HepG2 (cell line): ENCODE data around the gene AUP1. TPM values are rescaled to one million over a fixed set of nuclear protein-coding genes. Genes with fewer than 3 reads are reported as not detected.

Experiments
- AGO1 ChIP-seq: fragments of 200-400 bp; formaldehyde crosslinking; IDR thresholded peaks from 2 replicates; pipeline ENCODE4 v1.6.1; 2017; ENCODE audit warnings: mild to moderate bottlenecking, low read depth, low read length, moderate library complexity; ENCODE audit not compliant: poor library complexity, severe bottlenecking
- ASH2L ChIP-seq: fragments of 300-600, 200-600 bp; sonication (generic); IDR thresholded peaks from 2 replicates; pipeline ENCODE4 v1.7.0; 2017; ENCODE audit warnings: low read depth, mild to moderate bottlenecking, moderate library complexity, mixed read lengths, low read length; ENCODE audit not compliant: insufficient read length
- CBFB ChIP-seq: sonication (generic); formaldehyde crosslinking; IDR thresholded peaks from 2 replicates; pipeline ENCODE4 v1.4.0; 2020; ENCODE audit warnings: missing genetic modification reagents
- CENPT ChIP-seq: sonication (generic); formaldehyde crosslinking; IDR thresholded peaks from 2 replicates; pipeline ENCODE4 v1.8.0; 2022; ENCODE audit warnings: low read depth, mild to moderate bottlenecking, moderate library complexity, missing genetic modification reagents
- GATAD1 ChIP-seq: IDR thresholded peaks from 2 replicates; pipeline ENCODE4 v1.6.1; 2016; ENCODE audit warnings: missing genetic modification reagents, missing compliant biosample characterization
- HDAC2 ChIP-seq: sonication (generic); formaldehyde crosslinking; IDR thresholded peaks from 2 replicates; pipeline ENCODE4 v1.4.0; 2020; ENCODE audit warnings: missing genetic modification reagents
- HOXA3 ChIP-seq: sonication (generic); formaldehyde crosslinking; IDR thresholded peaks from 2 replicates; pipeline ENCODE4 v1.5.0; 2020; ENCODE audit warnings: missing genetic modification reagents
- JUN ChIP-seq: sonication (generic); formaldehyde crosslinking; IDR thresholded peaks from 2 replicates; pipeline ENCODE4 v1.4.0; 2020; ENCODE audit warnings: mild to moderate bottlenecking, missing genetic modification reagents
- KLF9 ChIP-seq: IDR thresholded peaks from 2 replicates; pipeline ENCODE4 v1.6.1; 2016; ENCODE audit warnings: low read depth
- KMT2A ChIP-seq: sonication (generic); formaldehyde crosslinking; IDR thresholded peaks from 2 replicates; pipeline ENCODE4 v1.4.0; 2020; ENCODE audit warnings: missing genetic modification reagents
- MTF1 ChIP-seq: sonication (generic); formaldehyde crosslinking; IDR thresholded peaks from 2 replicates; pipeline ENCODE4 v1.5.0; 2020; ENCODE audit warnings: missing genetic modification reagents
- NR2F1 ChIP-seq, 2 experiments: fragments of 450-650 bp in 1 of 2; formaldehyde crosslinking in 1 of 2; IDR thresholded peaks; 2 replicates each; pipeline versions ENCODE4 v1.5.0 to v1.6.1; 2016 to 2020; ENCODE audit warnings: mild to moderate bottlenecking in 1 of 2, missing compliant biosample characterization in 1 of 2, missing genetic modification reagents in 1 of 2, moderate library complexity in 1 of 2
- RFXAP ChIP-seq: sonication (generic); formaldehyde crosslinking; IDR thresholded peaks from 2 replicates; pipeline ENCODE4 v1.4.0; 2020; ENCODE audit warnings: missing genetic modification reagents, borderline replicate concordance
- SMARCC2 ChIP-seq: fragments of 450-650 bp; IDR thresholded peaks from 2 replicates; pipeline ENCODE4 v1.6.1; 2017; ENCODE audit warnings: antibody characterized with exemption, mild to moderate bottlenecking
- SOX6 ChIP-seq, 2 experiments: fragments of 450-650 bp in 1 of 2; sonication (generic) in 1 of 2; formaldehyde crosslinking in 1 of 2; IDR thresholded peaks; 2 replicates each; pipeline versions ENCODE4 v1.4.0 to v1.6.1; 2017 to 2020; ENCODE audit warnings: antibody characterized with exemption in 1 of 2, mild to moderate bottlenecking in 1 of 2, missing genetic modification reagents in 1 of 2
- STAG1 ChIP-seq: sonication (generic); formaldehyde crosslinking; IDR thresholded peaks from 2 replicates; pipeline ENCODE4 v1.4.0; 2020; ENCODE audit warnings: missing genetic modification reagents
- TEAD2 ChIP-seq: sonication (generic); formaldehyde crosslinking; IDR thresholded peaks from 2 replicates; pipeline ENCODE4 v1.9.0; 2021; ENCODE audit warnings: missing genetic modification reagents
- TFE3 ChIP-seq: IDR thresholded peaks from 2 replicates; pipeline ENCODE4 v1.6.1; 2016
- TRIM24 ChIP-seq: sonication (generic); formaldehyde crosslinking; IDR thresholded peaks from 2 replicates; pipeline ENCODE4 v1.8.0; 2022; ENCODE audit warnings: mild to moderate bottlenecking, missing genetic modification reagents
- ZFP36L2 ChIP-seq: sonication (generic); formaldehyde crosslinking; IDR thresholded peaks from 2 replicates; pipeline ENCODE4 v1.4.0; 2020; ENCODE audit warnings: missing genetic modification reagents
- ZFYVE20 ChIP-seq: sonication (generic); formaldehyde crosslinking; IDR thresholded peaks from 2 replicates; pipeline ENCODE4 v1.8.0; 2023; ENCODE audit warnings: low read depth, mild to moderate bottlenecking, moderate library complexity, missing genetic modification reagents, borderline replicate concordance
- ZNF207 ChIP-seq: fragments of 450-650 bp; IDR thresholded peaks from 2 replicates; pipeline ENCODE4 v1.6.1; 2016; ENCODE audit warnings: antibody characterized with exemption, borderline replicate concordance
- ZNF577 ChIP-seq: sonication (generic); formaldehyde crosslinking; IDR thresholded peaks from 2 replicates; pipeline ENCODE4 v1.4.0; 2020; ENCODE audit warnings: mild to moderate bottlenecking, low read depth, missing genetic modification reagents, borderline replicate concordance
- ZNF879 ChIP-seq: sonication (generic); formaldehyde crosslinking; IDR thresholded peaks from 2 replicates; pipeline ENCODE4 v1.8.1; 2023; ENCODE audit warnings: missing genetic modification reagents
- polyA plus RNA-seq, 8 experiments: library from polyadenylated mRNA; depleted of rRNA in 3 of 8; stranded (reverse) in 7 of 8; unstranded in 1 of 8; fragments of >200 nt; fragmentation: Illumina TruSeq in 4 of 8; extraction: Trizol in 4 of 8; gene quantifications; 2 replicates each; pipeline versions ENCODE4 v1.2.1 to v1.2.3, GENCODE V29; 2011 to 2016; ENCODE audit warnings: low read depth in 4 of 8, missing spikeins in 1 of 8, mixed read lengths in 1 of 8; ENCODE audit not compliant: insufficient read depth in 1 of 8
- total RNA-seq, 5 experiments: library from RNA; depleted of rRNA; stranded (reverse); fragments of >200 nt; fragmentation: Illumina TruSeq; extraction: Trizol; gene quantifications; 2 replicates each; pipeline ENCODE4 v1.2.3, GENCODE V29; 2016; ENCODE audit warnings: low read depth in 1 of 5
- TF ChIP-seq, protein P1 (sequence below): sonication (generic); formaldehyde crosslinking; conservative IDR thresholded peaks from 2 replicates; pipeline ENCODE4 v1.4.0; 2020; ENCODE audit warnings: missing genetic modification reagents
- TF ChIP-seq, protein P2 (sequence below): sonication (generic); formaldehyde crosslinking; IDR thresholded peaks from 2 replicates; pipeline ENCODE4 v1.4.0; 2020; ENCODE audit warnings: missing genetic modification reagents, borderline replicate concordance
- TF ChIP-seq, protein P3 (sequence below): IDR thresholded peaks from 2 replicates; pipeline ENCODE4 v1.6.1; 2016; ENCODE audit warnings: low read depth, control low read depth

AUP1 gene
- total and polyA plus RNA-seq, 2 of the 13 experiments (the other 11 are each of a cell fraction or from before 2014, with no cell fraction given) = 174 to 267 TPM

- TF ChIP-seq SMARCC2 (no peak; the same call in 1 of the 2 replicates), TEAD2 (no peak), MTF1 (CRISPR knock-in tag) (no peak), RFXAP (peak; percentile 54; the same call in 1 of the 2 replicates), ZNF207 (no peak), HDAC2 (CRISPR knock-in tag) (peak; percentile 89), SOX6 (IDR thresholded peaks at IDR 0.05) (no peak), SOX6 (CRISPR knock-in tag; IDR thresholded peaks at IDR 0.05) (peak; percentile 68; the same call in 1 of the 2 replicates), TRIM24 (CRISPR knock-in tag) (no peak; the same call in 1 of the 2 replicates), ZFYVE20 (CRISPR knock-in tag) (no peak; the same call in 1 of the 2 replicates), ASH2L (peak; percentile 77), KLF9 (CRISPR knock-in tag) (peak; percentile 47; the same call in 1 of the 2 replicates), TFE3 (peak; percentile 64; the same call in 1 of the 2 replicates), HOXA3 (peak; percentile 73; the same call in 1 of the 2 replicates), ZNF879 (peak; percentile 33; the same call in 1 of the 2 replicates), AGO1 (peak; percentile 3), ZNF577 (CRISPR knock-in tag) (no peak), ZFP36L2 (CRISPR knock-in tag) (no peak), STAG1 (CRISPR knock-in tag) (peak; percentile 16; the same call in 1 of the 2 replicates), CENPT (CRISPR knock-in tag) (no peak), JUN (CRISPR knock-in tag) (0 out of 2 replicates have a peak, but pooled peaks have one; percentile 14), GATAD1 (CRISPR knock-in tag) (peak; percentile 77), KMT2A (CRISPR knock-in tag) (no peak), CBFB (CRISPR knock-in tag) (no peak), NR2F1 (CRISPR knock-in tag; IDR thresholded peaks at IDR 0.05) (peak; percentile 81 to 92)
- TF ChIP-seq, protein P1, sequence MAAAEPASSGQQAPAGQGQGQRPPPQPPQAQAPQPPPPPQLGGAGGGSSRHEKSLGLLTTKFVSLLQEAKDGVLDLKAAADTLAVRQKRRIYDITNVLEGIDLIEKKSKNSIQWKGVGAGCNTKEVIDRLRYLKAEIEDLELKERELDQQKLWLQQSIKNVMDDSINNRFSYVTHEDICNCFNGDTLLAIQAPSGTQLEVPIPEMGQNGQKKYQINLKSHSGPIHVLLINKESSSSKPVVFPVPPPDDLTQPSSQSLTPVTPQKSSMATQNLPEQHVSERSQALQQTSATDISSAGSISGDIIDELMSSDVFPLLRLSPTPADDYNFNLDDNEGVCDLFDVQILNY (CRISPR knock-in tag) = no peak
- TF ChIP-seq, protein P2, sequence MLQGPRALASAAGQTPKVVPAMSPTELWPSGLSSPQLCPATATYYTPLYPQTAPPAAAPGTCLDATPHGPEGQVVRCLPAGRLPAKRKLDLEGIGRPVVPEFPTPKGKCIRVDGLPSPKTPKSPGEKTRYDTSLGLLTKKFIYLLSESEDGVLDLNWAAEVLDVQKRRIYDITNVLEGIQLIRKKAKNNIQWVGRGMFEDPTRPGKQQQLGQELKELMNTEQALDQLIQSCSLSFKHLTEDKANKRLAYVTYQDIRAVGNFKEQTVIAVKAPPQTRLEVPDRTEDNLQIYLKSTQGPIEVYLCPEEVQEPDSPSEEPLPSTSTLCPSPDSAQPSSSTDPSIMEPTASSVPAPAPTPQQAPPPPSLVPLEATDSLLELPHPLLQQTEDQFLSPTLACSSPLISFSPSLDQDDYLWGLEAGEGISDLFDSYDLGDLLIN = no peak
- TF ChIP-seq, protein P3, sequence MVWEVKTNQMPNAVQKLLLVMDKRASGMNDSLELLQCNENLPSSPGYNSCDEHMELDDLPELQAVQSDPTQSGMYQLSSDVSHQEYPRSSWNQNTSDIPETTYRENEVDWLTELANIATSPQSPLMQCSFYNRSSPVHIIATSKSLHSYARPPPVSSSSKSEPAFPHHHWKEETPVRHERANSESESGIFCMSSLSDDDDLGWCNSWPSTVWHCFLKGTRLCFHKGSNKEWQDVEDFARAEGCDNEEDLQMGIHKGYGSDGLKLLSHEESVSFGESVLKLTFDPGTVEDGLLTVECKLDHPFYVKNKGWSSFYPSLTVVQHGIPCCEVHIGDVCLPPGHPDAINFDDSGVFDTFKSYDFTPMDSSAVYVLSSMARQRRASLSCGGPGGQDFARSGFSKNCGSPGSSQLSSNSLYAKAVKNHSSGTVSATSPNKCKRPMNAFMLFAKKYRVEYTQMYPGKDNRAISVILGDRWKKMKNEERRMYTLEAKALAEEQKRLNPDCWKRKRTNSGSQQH (CRISPR knock-in tag) = no peak; the same call in 1 of the 2 replicates
These were observed 27.3 kb downstream of the AUP1 start (continued) for GRCh38 chr2:74502147-74502719.
